D341Med (cell line): Measurements from ENCODE around the gene TMEM185B.
"Not testable (repeated sequence)": the region's sequence is repeated elsewhere in the genome, so short reads cannot be mapped to it uniquely, and the experiment has no call there.

Experiments
- DNase-seq: peaks from one replicate; pipeline ENCODE4 v3.0.0; 2012; ENCODE audit warnings: low spot score

Gene TMEM185B

GRCh38 chr2:120208381-120209353, 14.5 kb downstream of the TMEM185B start:
- no peak for DNase-seq

GRCh38 chr2:120206022-120206581, 17.1 kb downstream of the TMEM185B start:
- peak; percentile 62 for DNase-seq

GRCh38 chr2:120204945-120205670, 18.1 kb downstream of the TMEM185B start:
- DNase-seq: no peak

- DNase-seq: no peak
Observed at GRCh38 chr2:120204417-120204816, 18.8 kb downstream of the TMEM185B start.

- DNase-seq: peak; percentile 28
Observed at GRCh38 chr2:120204022-120204405, 19.2 kb downstream of the TMEM185B start.

- DNase-seq: no peak
Observed at GRCh38 chr2:120203251-120204021, 19.8 kb downstream of the TMEM185B start.

- not testable (repeated sequence) for DNase-seq
Observed at GRCh38 chr2:120199817-120200459, 23.3 kb downstream of the TMEM185B start.

GRCh38 chr2:120195553-120195952, 27.6 kb downstream of the TMEM185B start:
- DNase-seq: no peak

- no peak for DNase-seq
Observed at GRCh38 chr2:120192280-120192679, 30.9 kb downstream of the TMEM185B start.

GRCh38 chr2:120189189-120189588, 34.0 kb downstream of the TMEM185B start:
- DNase-seq: no peak

- no peak for DNase-seq
Observed at GRCh38 chr2:120182019-120182560, 41.1 kb downstream of the TMEM185B start.

GRCh38 chr2:120180066-120180465, 43.1 kb downstream of the TMEM185B start:
- DNase-seq: no peak

- DNase-seq: no peak
Observed at GRCh38 chr2:120179396-120179795, 43.8 kb downstream of the TMEM185B start.

- no peak for DNase-seq
Observed at GRCh38 chr2:120177973-120178372, 45.2 kb downstream of the TMEM185B start.

- no peak for DNase-seq
Observed at GRCh38 chr2:120177001-120177621, 46.1 kb downstream of the TMEM185B start.

- DNase-seq: no peak
Observed at GRCh38 chr2:120176526-120176925, 46.7 kb downstream of the TMEM185B start.

GRCh38 chr2:120174963-120175581, 48.1 kb downstream of the TMEM185B start:
- DNase-seq: peak; percentile 55
